Smooth muscle cell (in vitro differentiated cells): ENCODE data around the gene LAMA3. TPM values are rescaled to one million over a fixed set of nuclear protein-coding genes. Genes with fewer than 3 reads are reported as not detected.

Source experiments
- DNase-seq: peaks from one replicate; lab custom pipeline; 2025; ENCODE audit not compliant: unreplicated experiment; lab: John Stamatoyannopoulos, UW
- H2AFZ ChIP-seq: fragments of 200-600 bp; sonication (generic); 2 replicates; pipeline ENCODE4 v1.6.0; 2016; ENCODE audit warnings: antibody characterized with exemption, low read depth, mild to moderate bottlenecking
- H3F3A ChIP-seq: fragments of 200-600 bp; sonication (generic); 2 replicates; pipeline ENCODE4 v1.6.0; 2017; ENCODE audit warnings: antibody characterized with exemption, low read depth
- H3K27ac ChIP-seq: fragments of 200-600 bp; sonication (generic); 2 replicates; pipeline ENCODE4 v1.5.1; 2016; ENCODE audit warnings: low read depth, mild to moderate bottlenecking
- H3K27me3 ChIP-seq: fragments of 200-600 bp; sonication (generic); 2 replicates; pipeline ENCODE4 v1.6.1; 2016; ENCODE audit warnings: low read depth, mild to moderate bottlenecking
- H3K36me3 ChIP-seq: fragments of 200-600 bp; sonication (generic); 2 replicates; pipeline ENCODE4 v1.5.1; 2016; ENCODE audit warnings: low read depth
- H3K4me1 ChIP-seq: fragments of 200-600 bp; sonication (generic); 2 replicates; pipeline ENCODE4 v1.5.1; 2016; ENCODE audit warnings: low read depth
- H3K4me2 ChIP-seq: fragments of 200-600 bp; sonication (generic); 2 replicates; pipeline ENCODE4 v1.6.0; 2016; ENCODE audit warnings: mild to moderate bottlenecking
- H3K4me3 ChIP-seq: fragments of 200-600 bp; sonication (generic); 2 replicates; pipeline ENCODE4 v1.5.1; 2016; ENCODE audit warnings: mild to moderate bottlenecking
- H3K79me2 ChIP-seq: fragments of 200-600 bp; sonication (generic); 2 replicates; pipeline ENCODE4 v1.6.0; 2016; ENCODE audit warnings: low read depth, mild to moderate bottlenecking
- H3K9ac ChIP-seq: fragments of 200-600 bp; sonication (generic); 2 replicates; pipeline ENCODE4 v1.6.0; 2016; ENCODE audit warnings: low read depth
- H3K9me3 ChIP-seq: fragments of 200-600 bp; sonication (generic); replicated peaks from 2 replicates; pipeline ENCODE4 v1.5.1; 2016; ENCODE audit warnings: low read depth
- H4K20me1 ChIP-seq: fragments of 200-600 bp; sonication (generic); 2 replicates; pipeline ENCODE4 v1.6.0; 2016; ENCODE audit warnings: low read depth
- CTCF ChIP-seq: fragments of 200-600 bp; sonication (generic); IDR thresholded peaks from 2 replicates; pipeline ENCODE4 v1.5.1; 2017; ENCODE audit warnings: borderline replicate concordance, mild to moderate bottlenecking, antibody characterized with exemption; ENCODE audit not compliant: insufficient read depth, poor library complexity, severe bottlenecking
- WGBS: methylation state at CpG from one replicate; pipeline ENCODE4 v1.1.7; 2016; ENCODE audit warnings: low lambda C conversion rate; 5-methylcytosine and 5-hydroxymethylcytosine counted together
- polyA plus RNA-seq: library from polyadenylated mRNA; unstranded; fragments of >200 nt; fragmentation: Nextera tagmentation; extraction: Ambion mirVana; gene quantifications from 2 replicates; pipeline ENCODE4 v1.2.1, GENCODE V29; 2016
- total RNA-seq: library from RNA; depleted of rRNA; stranded (reverse); fragments of >200 nt; gene quantifications from 2 replicates; pipeline ENCODE4 v1.2.3, GENCODE V29; 2014

The LAMA3 gene
- total and polyA plus RNA-seq, 2 experiments from 2014 or later: 7.8 to 23.1 TPM

- H3K27me3 ChIP-seq: no peaks in the 10 kb centered on the region
- WGBS: 93% methylated on average over 6 of the region's 6 CpGs
- TF ChIP-seq CTCF: no peak
- no peaks in the 10 kb centered on the region for H3K9me3 ChIP-seq
- H3K4me2 ChIP-seq: no peak overlapping the region
- no peak overlapping the region for H2AFZ ChIP-seq
- H3K4me1 ChIP-seq: peaks cover 8% of the 10 kb centered on the region
- no peaks in the 10 kb centered on the region for H3K79me2 ChIP-seq
- H3K36me3 ChIP-seq: no peaks in the 10 kb centered on the region
- no peaks in the 10 kb centered on the region for H4K20me1 ChIP-seq
- H3K27ac ChIP-seq: no peak overlapping the region
- no peak for DNase-seq
- H3K9ac ChIP-seq: no peak overlapping the region
- H3F3A ChIP-seq: peaks cover 2% of the 10 kb centered on the region
- no peak overlapping the region for H3K4me3 ChIP-seq
Measured at GRCh38 chr18:23879966-23880565, 190.8 kb downstream of the LAMA3 start.

- H3K79me2 ChIP-seq: no peaks in the 10 kb centered on the region
- no peak for DNase-seq
- no peak overlapping the region for H3K4me2 ChIP-seq
- no peak overlapping the region for H3K9ac ChIP-seq
- WGBS: 93% methylated on average over 2 of the region's 2 CpGs
- no peak overlapping the region for H3K27ac ChIP-seq
- H3K27me3 ChIP-seq: no peaks in the 10 kb centered on the region
- no peaks in the 10 kb centered on the region for H4K20me1 ChIP-seq
- TF ChIP-seq CTCF: no peak
- H3K4me1 ChIP-seq: peaks cover 8% of the 10 kb centered on the region
- H3K36me3 ChIP-seq: no peaks in the 10 kb centered on the region
- no peak overlapping the region for H3K4me3 ChIP-seq
- peaks cover 2% of the 10 kb centered on the region for H3F3A ChIP-seq
- no peak overlapping the region for H2AFZ ChIP-seq
- no peaks in the 10 kb centered on the region for H3K9me3 ChIP-seq
Measured at GRCh38 chr18:23880931-23881617, 191.8 kb downstream of the LAMA3 start.

- no peaks in the 10 kb centered on the region for H3K9me3 ChIP-seq
- no peaks in the 10 kb centered on the region for H3K79me2 ChIP-seq
- H3K4me2 ChIP-seq: no peak overlapping the region
- no peaks in the 10 kb centered on the region for H3K27me3 ChIP-seq
- H3K4me3 ChIP-seq: no peak overlapping the region
- no peak overlapping the region for H3K27ac ChIP-seq
- WGBS: 94% methylated on average over 8 of the region's 8 CpGs
- no peak overlapping the region for H2AFZ ChIP-seq
- no peak for TF ChIP-seq CTCF
- H4K20me1 ChIP-seq: no peaks in the 10 kb centered on the region
- H3F3A ChIP-seq: peaks cover 2% of the 10 kb centered on the region
- H3K36me3 ChIP-seq: no peaks in the 10 kb centered on the region
- H3K9ac ChIP-seq: no peak overlapping the region
- peaks cover 8% of the 10 kb centered on the region for H3K4me1 ChIP-seq
- DNase-seq: no peak
Measured at GRCh38 chr18:23881778-23882177, 192.5 kb downstream of the LAMA3 start.
